ENCODE measurements around the gene SHROOM4. TPM values are rescaled to one million over a fixed set of nuclear protein-coding genes. Genes with fewer than 3 reads are reported as not detected.

The SHROOM4 gene
- total RNA-seq, 4 donors from 2014 or later, result 6.3 to 54.7 (median 35.4) TPM

DNA sequence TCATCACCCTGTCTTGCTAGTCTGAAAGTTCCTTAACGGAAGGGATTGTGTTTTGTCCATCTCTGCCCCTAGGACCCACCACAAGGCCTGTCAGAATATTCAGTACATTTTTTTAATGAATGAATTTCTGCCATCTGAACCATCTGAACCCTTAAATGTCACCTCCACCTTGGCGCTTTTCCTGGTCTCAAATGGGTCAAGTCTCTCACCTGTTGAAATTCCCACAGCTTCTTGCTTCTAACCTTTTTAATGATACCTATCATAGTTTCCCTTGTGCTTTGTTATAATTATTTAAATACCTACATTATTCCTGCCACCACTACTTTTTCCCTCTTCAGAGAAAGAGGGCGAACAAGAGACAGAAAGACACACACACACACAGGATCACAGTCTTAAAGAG is 48.0 kb downstream of the SHROOM4 start:
- TF ChIP-seq, protein P1, sequence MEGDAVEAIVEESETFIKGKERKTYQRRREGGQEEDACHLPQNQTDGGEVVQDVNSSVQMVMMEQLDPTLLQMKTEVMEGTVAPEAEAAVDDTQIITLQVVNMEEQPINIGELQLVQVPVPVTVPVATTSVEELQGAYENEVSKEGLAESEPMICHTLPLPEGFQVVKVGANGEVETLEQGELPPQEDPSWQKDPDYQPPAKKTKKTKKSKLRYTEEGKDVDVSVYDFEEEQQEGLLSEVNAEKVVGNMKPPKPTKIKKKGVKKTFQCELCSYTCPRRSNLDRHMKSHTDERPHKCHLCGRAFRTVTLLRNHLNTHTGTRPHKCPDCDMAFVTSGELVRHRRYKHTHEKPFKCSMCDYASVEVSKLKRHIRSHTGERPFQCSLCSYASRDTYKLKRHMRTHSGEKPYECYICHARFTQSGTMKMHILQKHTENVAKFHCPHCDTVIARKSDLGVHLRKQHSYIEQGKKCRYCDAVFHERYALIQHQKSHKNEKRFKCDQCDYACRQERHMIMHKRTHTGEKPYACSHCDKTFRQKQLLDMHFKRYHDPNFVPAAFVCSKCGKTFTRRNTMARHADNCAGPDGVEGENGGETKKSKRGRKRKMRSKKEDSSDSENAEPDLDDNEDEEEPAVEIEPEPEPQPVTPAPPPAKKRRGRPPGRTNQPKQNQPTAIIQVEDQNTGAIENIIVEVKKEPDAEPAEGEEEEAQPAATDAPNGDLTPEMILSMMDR (IDR thresholded peaks at IDR 0.05), result no peak
- DNase-seq (ENCODE audit: low spot score) (no peak), ATAC-seq (ENCODE audit: low FRiP score) (no peak)

DNA sequence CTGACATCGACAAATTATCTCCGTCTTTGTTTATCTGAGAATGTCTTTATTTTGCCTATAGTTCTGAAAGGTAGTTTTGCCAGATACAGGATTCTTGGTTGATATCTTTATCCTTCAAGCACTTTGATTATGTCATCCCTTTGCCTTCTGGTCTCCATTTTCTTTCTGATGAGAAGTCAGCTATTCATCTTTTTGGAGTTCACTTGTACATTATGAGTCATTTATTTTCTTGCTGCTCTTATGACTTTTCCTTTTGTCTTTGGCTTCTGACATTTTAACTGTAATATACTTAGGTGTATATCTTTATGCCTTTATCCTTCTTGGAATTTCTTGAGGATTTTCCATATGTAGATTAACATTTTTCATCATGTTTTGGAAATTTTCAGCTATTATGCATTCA is 51.4 kb downstream of the SHROOM4 start:
- ATAC-seq (ENCODE audit: low FRiP score) (no peak), DNase-seq (ENCODE audit: low spot score) (no peak)
- TF ChIP-seq, protein P1 (IDR thresholded peaks at IDR 0.05), result no peak

DNA sequence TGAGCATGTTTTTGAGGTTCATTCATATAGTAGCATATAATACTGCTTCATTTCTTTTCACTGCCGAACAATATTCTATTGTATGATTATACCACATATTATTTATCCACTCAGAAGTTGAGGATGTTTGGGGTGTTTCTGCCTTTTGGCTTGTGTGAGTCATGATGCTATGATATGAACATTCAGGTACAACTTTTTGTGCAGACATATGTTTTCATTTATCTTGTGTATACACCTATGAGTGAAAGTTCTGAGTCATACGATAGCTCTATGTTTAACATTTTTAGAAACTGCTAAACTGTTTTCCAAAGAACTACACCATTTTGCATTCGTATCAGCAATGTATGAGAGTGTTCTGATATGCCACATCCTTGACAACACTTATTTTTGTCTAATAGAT is 57.7 kb downstream of the SHROOM4 start:
- DNase-seq (ENCODE audit: low spot score) (no peak), ATAC-seq (ENCODE audit: low FRiP score) (no peak)
- TF ChIP-seq, protein P1 (IDR thresholded peaks at IDR 0.05), result no peak

DNA sequence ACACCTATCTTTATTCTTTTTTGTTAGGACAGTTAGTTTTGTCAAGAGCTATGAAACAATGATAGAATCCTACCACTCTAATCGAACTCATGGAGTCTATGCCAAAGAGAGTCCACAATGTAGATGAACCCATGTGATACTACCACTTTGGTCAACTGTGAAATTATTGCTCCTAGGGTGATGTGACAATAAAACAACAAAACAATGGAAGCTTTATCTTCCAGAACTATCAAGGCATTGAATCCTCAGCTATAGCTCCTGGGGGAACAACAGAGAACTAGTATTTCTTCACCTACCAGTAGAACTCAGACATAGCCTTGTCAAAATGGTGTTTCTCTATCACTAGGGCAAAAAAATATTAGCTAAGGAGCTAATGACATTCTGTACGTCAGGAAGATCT is 62.9 kb downstream of the SHROOM4 start:
- ATAC-seq (ENCODE audit: low FRiP score) (no peak), DNase-seq (ENCODE audit: low spot score) (no peak)
- TF ChIP-seq, protein P1 (IDR thresholded peaks at IDR 0.05), result no peak

DNA sequence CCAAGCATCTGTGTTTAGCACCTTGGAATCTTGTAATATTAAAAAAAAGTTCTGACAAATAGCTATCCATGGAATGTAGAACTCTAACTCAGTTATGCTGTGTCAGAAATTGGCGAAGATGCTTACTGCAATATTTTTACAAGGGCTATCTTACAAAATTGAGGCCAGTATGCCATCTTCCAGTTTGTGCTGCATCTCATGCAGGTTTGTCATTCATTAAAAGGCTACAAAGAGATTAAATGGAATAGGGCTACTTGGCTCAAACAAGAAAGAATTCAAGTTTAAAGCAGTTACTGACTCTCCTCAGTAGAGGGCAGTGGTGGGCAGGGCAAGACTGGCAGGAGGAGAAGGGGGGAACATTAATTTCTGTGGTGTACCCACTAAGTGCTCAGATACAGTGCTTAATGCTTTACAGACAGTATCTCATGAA is 66.5 kb downstream of the SHROOM4 start:
- TF ChIP-seq, protein P1 (IDR thresholded peaks at IDR 0.05), result no peak
- ATAC-seq (ENCODE audit: low FRiP score), result no peak
- DNase-seq (ENCODE audit: low spot score), result no peak

DNA sequence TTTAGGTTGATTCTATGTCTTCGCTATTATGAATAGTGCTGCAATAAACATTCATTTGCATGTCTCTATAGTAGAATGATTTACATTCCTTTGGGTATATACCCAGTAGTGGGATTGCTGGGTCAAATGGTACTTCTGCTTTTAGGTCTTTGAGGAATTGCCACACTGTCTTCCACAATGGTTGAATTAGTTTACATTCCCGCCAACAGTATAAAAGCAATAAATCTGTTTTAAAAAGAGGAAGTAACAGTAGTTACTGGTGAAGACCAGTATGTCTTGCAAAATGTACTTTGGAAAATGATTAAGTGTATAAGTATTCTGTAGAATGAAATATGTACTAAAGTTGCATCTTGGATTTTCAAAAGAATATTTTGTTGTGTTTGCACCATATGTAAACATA is 77.3 kb downstream of the SHROOM4 start:
- ATAC-seq (ENCODE audit: low FRiP score), result no peak
- TF ChIP-seq, protein P1 (IDR thresholded peaks at IDR 0.05), result no peak
- DNase-seq (ENCODE audit: low spot score), result no peak

DNA sequence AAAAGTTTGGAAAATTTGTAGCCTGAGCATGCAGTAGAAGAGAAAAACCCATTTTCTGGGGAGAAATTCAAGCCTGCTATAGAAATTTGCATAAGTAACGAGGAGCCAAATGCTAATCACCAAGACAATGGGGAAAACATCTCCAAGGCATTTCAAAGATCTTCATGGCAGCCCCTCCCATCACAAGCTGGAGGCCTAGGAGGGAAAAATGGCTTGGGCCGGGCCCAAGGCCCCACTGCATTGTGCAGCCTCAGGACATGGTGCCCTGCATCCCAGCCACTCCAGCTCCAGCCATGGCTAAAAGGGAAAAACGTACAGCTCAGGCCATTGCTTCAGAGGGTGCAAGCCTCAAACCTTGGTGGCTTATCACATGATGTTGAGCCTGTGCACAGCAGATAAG is 87.7 kb downstream of the SHROOM4 start:
- no peak for ATAC-seq (ENCODE audit: low FRiP score)
- DNase-seq (ENCODE audit: low spot score), result no peak
- TF ChIP-seq, protein P1 (IDR thresholded peaks at IDR 0.05), result no peak

Measured in omental fat pad (tissue), 4 donors.